ENCODE data around the gene SPTBN4.

GRCh38 chr19:40420451-40420765 lies 46.4 kb upstream of the SPTBN4 start:
- TF ChIP-seq CTCF (IDR thresholded peaks at IDR 0.05), result no peak
- no peak for TF ChIP-seq POLR2A (IDR thresholded peaks at IDR 0.05)

Measured in Peyer's patch (tissue), 4 donors.